ENCODE data around the gene PANX1.

The PANX1 gene

DNA sequence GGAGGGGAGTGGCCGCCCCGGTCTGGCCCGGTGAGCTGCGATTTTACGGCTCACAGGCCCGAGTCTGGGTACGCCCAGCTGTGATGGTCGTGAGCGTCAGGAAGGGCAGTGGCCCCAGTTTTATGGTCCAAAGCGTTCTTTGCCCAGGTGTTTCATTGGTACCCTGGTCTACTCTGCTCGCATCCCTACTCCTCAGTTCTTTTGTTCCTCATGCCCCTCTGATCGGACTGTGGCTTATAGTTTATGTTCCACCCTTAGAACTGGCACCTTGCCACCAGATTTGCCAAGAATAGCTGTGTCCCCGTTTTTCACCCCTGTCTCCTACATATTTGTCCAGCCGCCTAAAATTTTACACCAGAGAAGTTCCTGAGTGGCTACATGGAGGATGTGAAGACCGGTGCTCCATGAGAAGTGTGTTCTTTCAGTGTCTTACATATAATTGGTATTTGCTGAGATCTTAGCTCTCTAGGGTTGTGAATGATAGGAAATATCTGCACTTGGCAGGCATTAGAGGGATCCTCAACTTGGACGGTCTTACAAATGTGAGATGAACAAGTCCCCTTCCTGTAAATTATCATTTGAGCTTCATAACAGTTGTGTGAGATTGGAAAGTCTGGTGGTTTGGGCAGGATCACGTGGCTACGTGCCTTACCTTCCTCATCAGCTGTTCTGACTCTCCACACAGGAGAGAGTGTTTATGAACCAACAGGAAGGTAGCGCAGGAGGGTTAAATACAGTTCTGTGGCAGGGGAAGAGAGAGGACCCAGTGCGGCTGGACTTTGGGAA, 1.1 kb downstream of the PANX1 start:
- DNase-seq (ENCODE audit: low read depth in 2 of 2), result no peak

- no peak for DNase-seq (ENCODE audit: low read depth in 2 of 2)
These were observed 1.8 kb downstream of the PANX1 start for GRCh38 chr11:94130298-94131046.

- DNase-seq (ENCODE audit: low read depth in 2 of 2), result no peak
These were observed 2.5 kb downstream of the PANX1 start for GRCh38 chr11:94131047-94131717.

DNA sequence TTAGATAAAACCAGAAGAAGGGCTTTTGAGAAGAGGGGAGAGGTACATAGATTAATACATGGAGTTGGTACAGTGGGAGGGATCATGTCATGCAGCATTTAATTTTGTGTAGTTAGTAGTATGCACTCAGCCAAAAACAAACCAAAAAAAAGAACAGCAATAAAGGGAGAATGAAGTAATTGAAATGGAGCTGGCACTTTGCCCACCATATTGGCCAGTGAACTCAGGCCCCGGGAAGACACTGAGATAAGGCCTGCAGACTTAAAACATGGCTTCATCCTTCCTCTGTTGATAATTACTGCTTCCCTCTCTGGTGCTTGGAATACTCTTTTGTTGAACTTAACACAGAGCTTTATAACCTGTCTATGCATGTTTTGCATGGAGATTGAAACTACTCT, 3.1 kb downstream of the PANX1 start:
- no peak for DNase-seq (ENCODE audit: low read depth in 2 of 2)

DNA sequence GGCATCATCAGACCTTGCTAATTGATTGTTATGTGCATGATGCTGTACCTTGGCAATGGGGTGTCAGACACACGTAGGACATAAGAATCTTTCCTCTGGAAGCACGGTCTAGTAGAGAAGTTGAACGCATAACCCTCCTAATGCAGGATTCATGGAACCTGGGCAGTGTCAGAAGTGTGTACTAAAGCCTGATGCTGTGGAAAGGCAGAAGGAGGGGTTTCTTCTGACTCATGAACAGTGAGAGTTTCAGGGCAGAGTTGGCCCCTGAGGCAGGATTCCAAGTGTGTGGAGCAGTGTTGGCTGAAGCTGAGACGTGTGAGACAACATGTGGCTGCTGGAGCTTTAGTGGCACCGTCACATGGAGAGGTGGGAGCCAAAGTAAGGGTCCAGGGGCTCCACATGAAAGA, 3.5 kb downstream of the PANX1 start:
- DNase-seq (ENCODE audit: low read depth in 2 of 2), result no peak

DNA sequence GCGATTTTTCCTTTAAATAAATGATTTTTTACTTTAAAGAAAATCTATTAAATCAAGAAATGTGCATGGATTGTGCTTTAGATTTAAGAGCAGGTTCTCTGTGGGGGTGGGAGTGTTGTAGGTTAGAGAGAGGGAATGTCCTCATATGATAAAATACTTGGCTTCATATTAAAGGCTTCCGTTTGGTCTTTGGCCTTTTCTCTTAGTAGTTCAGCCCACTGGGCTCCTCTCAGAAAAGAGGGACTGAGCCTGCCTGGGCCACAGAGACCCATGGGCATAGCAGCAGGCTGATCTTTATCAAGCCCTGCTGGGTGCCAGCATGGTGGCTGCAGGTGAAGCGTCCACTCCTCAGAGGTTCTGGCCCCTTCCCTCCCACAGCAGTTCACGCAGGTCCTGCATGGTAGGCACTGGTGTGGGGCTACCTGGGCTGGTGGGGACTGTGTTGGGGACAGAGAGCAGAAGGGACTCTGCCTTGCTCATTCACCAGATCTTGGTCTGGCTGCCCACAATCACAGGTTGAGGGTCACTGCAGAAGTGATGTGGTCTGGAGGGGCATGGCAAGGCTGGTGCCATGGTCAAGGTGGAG, 4.3 kb downstream of the PANX1 start:
- no peak for DNase-seq (ENCODE audit: low read depth in 2 of 2)

GRCh38 chr11:94133752-94134151, 5.1 kb downstream of the PANX1 start:
- no peak for DNase-seq (ENCODE audit: low read depth in 2 of 2)

- peak in 1 of 2 donors; percentile 16 for DNase-seq (ENCODE audit: low read depth in 2 of 2)
These were observed 6.2 kb downstream of the PANX1 start for GRCh38 chr11:94134651-94135512.

DNA sequence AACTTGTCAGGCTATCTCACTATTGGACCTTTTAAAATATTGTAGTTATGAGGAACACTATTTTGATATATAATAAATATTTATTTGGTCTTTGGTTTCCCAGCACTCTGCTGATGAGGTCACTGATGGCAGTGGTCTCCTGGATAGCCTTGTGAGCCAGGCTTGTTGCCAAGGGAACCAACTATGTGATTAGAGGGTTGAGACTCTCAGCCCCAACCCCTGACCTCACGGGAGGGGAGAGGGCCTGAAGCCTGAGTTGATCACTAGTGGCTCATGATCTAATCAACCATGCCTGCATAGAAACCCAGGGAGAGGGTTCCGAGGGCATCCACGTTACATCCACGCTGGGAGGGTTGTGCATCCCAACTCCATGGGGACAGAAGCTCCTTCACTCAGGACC, 10.8 kb downstream of the PANX1 start:
- no peak for DNase-seq (ENCODE audit: low read depth in 2 of 2)

- no peak for DNase-seq (ENCODE audit: low read depth in 2 of 2)
These were observed 11.6 kb downstream of the PANX1 start for GRCh38 chr11:94140154-94140655.

DNA sequence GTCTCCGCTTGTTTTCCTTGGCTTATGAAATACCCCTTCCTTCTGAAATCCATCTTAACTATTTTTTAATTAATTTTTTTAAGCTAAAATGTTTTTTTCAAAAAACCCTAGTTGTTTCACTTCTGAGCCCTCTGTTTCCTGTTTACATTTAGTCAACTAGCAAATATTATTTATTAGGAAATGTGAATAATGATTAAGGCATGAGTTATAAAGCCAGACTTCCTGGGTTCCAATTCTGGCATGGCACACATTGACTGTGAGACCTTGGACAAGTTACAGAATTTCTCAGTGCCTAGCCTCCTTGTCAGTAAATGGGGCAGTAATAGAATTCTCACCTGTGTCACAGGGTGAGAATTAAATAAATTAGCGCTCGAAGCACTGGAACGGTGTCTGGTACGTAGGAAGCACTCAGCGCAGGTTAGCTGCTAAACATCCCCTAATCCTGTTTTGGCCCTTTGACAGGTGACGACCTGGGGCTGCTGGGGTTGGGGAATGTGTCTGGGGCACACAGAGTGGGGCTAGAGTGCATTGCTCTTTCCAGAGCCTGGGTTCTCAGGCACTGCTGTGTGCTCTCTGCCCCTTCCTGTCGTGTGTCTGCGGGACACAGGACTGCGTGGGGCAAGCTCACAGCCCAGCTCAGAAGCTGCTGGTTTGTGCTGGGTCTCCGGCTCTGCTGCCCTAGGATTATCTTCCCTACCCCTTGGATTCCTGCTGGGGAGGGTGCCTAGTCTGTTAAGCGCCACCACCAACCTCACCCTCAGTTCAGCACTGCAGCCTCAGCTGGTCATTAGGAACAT, 13.1 kb downstream of the PANX1 start:
- no peak for DNase-seq (ENCODE audit: low read depth in 2 of 2)

DNA sequence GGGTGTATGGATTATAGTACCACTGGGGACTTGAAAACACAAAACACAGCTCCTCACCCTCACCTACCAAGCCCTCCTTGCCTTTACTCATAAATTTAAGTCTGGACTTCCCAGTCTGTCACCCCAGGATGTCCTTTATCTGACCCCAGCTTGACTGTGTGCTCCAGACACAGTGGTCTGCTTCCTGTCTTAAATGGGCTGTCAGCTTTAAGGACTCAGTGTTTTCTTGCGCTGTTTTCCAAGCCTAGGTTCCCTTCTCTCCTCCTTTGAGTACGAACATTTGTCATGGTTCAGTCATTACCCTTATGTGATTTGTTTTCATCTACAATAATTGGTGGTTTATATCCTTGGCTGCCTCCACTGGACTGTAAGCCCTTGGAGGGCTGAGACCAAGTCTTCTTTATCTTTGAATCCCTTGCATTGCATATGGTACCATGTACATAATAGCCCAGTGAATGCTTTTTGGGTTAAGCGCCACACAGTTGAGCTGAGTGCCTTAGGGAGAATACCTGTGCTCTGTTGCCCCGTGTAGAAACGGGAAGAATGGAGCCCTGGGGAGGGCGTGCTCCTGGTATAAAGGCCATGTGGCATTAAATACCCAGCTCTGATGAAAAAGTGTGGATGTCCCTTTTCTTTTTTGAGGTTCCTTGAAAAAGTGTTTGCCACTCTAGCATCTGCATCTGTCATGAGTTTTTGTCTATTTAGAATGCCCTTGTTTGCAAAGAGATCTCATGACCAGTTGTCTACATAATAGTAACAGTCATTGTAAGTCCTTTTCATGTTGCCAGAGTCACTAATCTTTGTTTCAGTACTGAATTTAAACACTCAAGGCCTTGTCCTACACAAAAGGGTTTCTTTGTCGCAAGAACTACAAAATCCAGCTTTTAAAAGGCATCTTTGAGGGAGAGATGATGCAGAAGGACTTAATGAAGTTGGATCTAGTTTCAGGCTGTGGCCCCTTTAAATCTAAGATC, 14.0 kb downstream of the PANX1 start:
- no peak for DNase-seq (ENCODE audit: low read depth in 2 of 2)

GRCh38 chr11:94144216-94144615, 15.6 kb downstream of the PANX1 start:
- no peak for DNase-seq (ENCODE audit: low read depth in 2 of 2)

DNA sequence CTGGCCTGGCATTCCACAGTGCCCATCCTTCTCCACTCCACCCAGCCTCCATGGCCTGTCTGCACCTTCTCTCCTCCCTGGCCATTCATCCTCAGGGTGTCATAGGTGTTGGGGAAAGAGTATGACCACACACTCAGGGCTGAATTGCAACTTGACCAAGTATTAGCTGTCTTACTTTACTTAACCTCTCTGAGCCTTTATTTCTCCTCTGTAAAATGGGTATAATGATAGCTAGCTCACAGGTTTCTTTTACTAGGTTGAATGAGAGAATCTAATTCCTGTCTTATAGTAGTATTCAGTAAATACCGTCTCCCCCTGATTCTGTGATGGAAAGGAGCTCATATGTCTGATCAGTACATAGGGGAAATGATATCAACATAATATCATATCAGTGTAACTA, 16.0 kb downstream of the PANX1 start:
- DNase-seq (ENCODE audit: low read depth in 2 of 2), result no peak

DNA sequence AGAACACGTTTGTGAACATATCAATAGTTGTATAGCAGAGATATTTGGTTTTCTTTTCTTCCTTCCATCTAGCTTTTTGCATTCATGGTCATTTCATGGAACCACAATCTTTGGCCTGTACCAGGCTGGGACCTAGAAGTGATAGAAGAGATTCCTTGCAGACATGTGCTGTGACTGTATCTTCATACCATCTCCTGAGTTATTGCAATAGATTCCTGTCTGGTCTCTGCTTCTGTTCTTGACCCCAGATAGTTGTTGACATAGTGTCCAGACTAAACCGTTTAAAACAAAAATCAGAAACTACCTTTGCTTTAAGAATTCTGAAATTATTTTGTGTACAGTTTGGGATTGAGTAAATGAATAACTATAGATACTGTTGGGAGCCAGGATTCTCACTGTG, 16.8 kb downstream of the PANX1 start:
- DNase-seq (ENCODE audit: low read depth in 2 of 2), result no peak

DNA sequence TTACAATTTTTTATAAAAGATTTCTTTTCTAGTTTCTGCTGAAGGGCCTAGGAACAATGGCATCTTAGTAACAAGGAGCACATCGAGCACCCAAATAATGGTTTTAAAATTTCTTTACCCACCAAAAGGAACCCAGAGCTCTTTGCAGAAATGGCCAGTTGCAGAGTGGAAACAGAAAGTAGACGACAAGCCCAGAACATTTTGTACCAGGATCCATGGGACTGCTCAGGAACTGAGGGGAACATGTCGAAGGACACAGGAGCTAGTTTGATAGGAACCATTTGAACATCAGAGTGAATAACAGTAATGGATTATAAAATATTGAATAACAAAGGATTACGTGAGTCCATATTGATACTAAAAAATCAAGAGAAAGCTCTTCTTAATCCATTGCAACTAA, 17.3 kb downstream of the PANX1 start:
- DNase-seq (ENCODE audit: low read depth in 2 of 2), result no peak

DNA sequence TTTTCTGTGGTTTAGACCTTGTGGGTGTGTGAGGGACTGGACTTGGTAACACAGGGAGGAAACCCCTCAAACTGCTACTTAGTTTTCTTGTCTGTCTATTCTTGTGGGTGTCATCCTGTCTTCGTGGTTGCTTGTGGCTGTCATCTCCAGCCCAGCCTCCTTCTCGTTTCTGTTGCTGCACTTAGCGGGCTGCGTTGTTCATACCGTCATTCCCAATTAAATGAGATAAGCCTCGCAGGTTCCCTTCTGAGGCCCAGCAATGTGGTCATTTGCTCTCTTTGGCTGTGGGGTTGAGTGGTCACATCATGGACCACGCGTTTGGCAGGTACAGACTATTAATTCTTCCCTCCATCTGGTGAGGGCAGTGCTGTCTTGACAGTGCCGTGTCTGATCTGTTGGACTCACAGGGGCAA, 18.8 kb downstream of the PANX1 start:
- peak in 1 of 2 donors; percentile 20 for DNase-seq (ENCODE audit: low read depth in 2 of 2)

DNA sequence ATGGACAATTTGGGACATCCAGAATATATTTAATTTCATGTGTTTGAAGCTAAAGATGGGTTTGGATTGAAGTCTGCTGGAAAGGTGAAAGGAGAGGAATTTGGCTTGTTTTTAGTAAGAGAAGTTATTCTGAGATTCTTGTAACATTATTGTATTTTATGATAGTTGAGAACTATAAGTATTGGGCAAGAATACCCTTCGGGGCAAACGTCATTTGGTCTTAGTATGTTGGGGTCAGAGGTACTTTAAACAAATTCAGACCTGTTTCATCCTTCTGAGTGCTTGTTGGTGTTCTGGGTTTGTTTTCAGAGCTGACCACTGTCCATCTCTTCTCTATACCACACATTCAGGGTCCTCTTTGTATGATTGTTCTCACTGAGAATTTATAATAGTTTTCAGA, 19.5 kb downstream of the PANX1 start:
- DNase-seq (ENCODE audit: low read depth in 2 of 2), result no peak

DNA sequence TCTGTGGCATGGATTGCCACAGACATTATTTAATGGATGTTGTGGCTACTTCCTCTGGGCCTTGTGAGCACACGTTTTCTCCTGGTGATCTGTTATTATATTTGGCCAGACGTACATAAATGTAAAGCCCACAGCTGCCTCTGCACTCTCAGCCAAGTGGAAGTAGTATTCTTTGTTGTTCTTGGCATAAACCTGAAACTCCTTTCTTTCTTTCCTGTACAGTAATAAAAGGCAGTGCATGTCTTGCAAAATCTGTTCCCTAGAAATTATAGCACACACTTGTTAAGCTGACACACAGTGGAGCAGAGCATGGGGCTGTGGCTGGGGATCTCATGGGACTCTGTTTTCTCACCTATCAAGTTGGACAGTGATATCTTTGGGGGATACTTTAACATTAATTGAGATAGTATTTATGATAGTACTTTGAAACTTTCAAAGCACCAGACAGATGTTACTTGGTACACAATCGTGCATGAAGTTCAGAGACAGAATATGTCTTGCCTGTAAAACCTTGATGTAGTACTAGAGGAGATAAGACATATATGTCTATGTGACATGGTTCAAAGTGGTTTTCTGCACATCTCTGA, 20.9 kb downstream of the PANX1 start:
- no peak for DNase-seq (ENCODE audit: low read depth in 2 of 2)
